IMR-90 (cell line): Measurements from ENCODE around the gene LACC1. TPM values are rescaled to one million over a fixed set of nuclear protein-coding genes. Genes with fewer than 3 reads are reported as not detected.

ENCODE experiments used
- ATAC-seq: fragments of 200-7000 bp; cut with Tn5 transposase; 2 replicates; pipeline ENCODE4 v1.9.1; 2020; ENCODE audit warnings: low read depth, mild to moderate bottlenecking, moderate library complexity
- BruUV-seq: library from RNA; stranded (reverse); fragments of 400-500 nt; replicated peaks from 2 replicates; lab custom pipeline; 2021; lab: Mats Ljungman, UMichigan
- CTCF ChIA-PET: fragments of 300-600 bp; formaldehyde crosslinking; extraction: SDS; loops from one replicate; lab custom pipeline; 2021; ENCODE audit warnings: antibody characterized with exemption; lab: Yijun Ruan, JAX
- POLR2A ChIA-PET: fragments of 300-600 bp; sonication (Branson Sonifier 250); formaldehyde crosslinking; loops from one replicate; lab custom pipeline; 2022; ENCODE audit warnings: antibody characterized with exemption; ENCODE audit not compliant: unreplicated experiment; lab: Charles Lee
- DNase-seq: peaks from one replicate; pipeline ENCODE4 v3.0.0; 2013
- H2AFZ ChIP-seq: replicated peaks from 2 replicates; pipeline ENCODE3; 2013; ENCODE audit warnings: low read length, mild to moderate bottlenecking; ENCODE audit not compliant: poor library complexity
- H2AK5ac ChIP-seq: 2 replicates; pipeline ENCODE4 v1.6.1; 2013; ENCODE audit warnings: low read depth, low read length, inconsistent platforms
- H2AK9ac ChIP-seq: replicated peaks from 2 replicates; pipeline ENCODE3; 2013; ENCODE audit warnings: mild to moderate bottlenecking, low read depth, low read length, moderate library complexity; ENCODE audit not compliant: poor library complexity
- H2BK120ac ChIP-seq: 2 replicates; pipeline ENCODE4 v1.6.1; 2013; ENCODE audit warnings: low read depth, low read length, inconsistent platforms
- H2BK15ac ChIP-seq: 3 replicates; pipeline ENCODE4 v1.6.1; 2013; ENCODE audit warnings: low read depth, low read length, inconsistent platforms
- H2BK20ac ChIP-seq: 2 replicates; pipeline ENCODE4 v1.6.1; 2013; ENCODE audit warnings: low read depth, mild to moderate bottlenecking, inconsistent platforms, low read length, moderate library complexity
- H2BK5ac ChIP-seq: 2 replicates; pipeline ENCODE4 v1.6.1; 2013; ENCODE audit warnings: mild to moderate bottlenecking, low read depth, low read length, inconsistent platforms; ENCODE audit not compliant: poor library complexity, severe bottlenecking
- H3K14ac ChIP-seq: replicated peaks from 2 replicates; pipeline ENCODE4 v1.6.1; 2013; ENCODE audit warnings: low read depth, low read length, inconsistent platforms
- H3K18ac ChIP-seq: 2 replicates; pipeline ENCODE4 v1.6.1; 2013; ENCODE audit warnings: low read depth, low read length, control low read depth
- H3K23ac ChIP-seq: 2 replicates; pipeline ENCODE4 v1.6.1; 2013; ENCODE audit warnings: low read depth, low read length, inconsistent platforms
- H3K27ac ChIP-seq: 2 replicates; pipeline ENCODE4 v1.5.1; 2013; ENCODE audit warnings: mild to moderate bottlenecking, control low read depth, low read length; ENCODE audit not compliant: insufficient read depth
- H3K27me3 ChIP-seq: 2 replicates; pipeline ENCODE4 v1.6.1; 2013; ENCODE audit warnings: low read length; ENCODE audit not compliant: control insufficient read depth, insufficient read depth
- H3K36me3 ChIP-seq: 2 replicates; pipeline ENCODE4 v1.6.1; 2013; ENCODE audit warnings: low read length, mixed read lengths; ENCODE audit not compliant: control insufficient read depth, insufficient read depth
- H3K4ac ChIP-seq: 2 replicates; pipeline ENCODE4 v1.6.1; 2013; ENCODE audit warnings: low read depth, low read length, inconsistent platforms
- H3K4me1 ChIP-seq: 2 replicates; pipeline ENCODE4 v1.6.1; 2013; ENCODE audit warnings: low read length, mixed read lengths; ENCODE audit not compliant: control insufficient read depth, insufficient read depth
- H3K4me2 ChIP-seq: 2 replicates; pipeline ENCODE4 v1.6.1; 2013; ENCODE audit warnings: low read depth, mild to moderate bottlenecking, control low read depth, low read length, moderate library complexity
- H3K4me3 ChIP-seq: 2 replicates; pipeline ENCODE4 v1.5.1; 2013; ENCODE audit warnings: low read depth, mild to moderate bottlenecking, control low read depth, low read length, moderate library complexity; ENCODE audit not compliant: insufficient read depth
- H3K56ac ChIP-seq: 2 replicates; pipeline ENCODE4 v1.6.1; 2013; ENCODE audit warnings: low read length, inconsistent platforms; ENCODE audit not compliant: insufficient read depth; ENCODE audit errors: extremely low read depth
- H3K79me1 ChIP-seq, 2 experiments: 2 replicates each; pipeline ENCODE4 v1.6.1; 2013; ENCODE audit warnings: low read length in 2 of 2, inconsistent platforms in 1 of 2, low read depth in 1 of 2
- H3K9ac ChIP-seq: 2 replicates; pipeline ENCODE4 v1.6.1; 2013; ENCODE audit warnings: low read depth, low read length, control low read depth
- H3K9me1 ChIP-seq: 2 replicates; pipeline ENCODE4 v1.6.1; 2013; ENCODE audit warnings: low read length, inconsistent platforms; ENCODE audit not compliant: insufficient read depth
- H3K9me3 ChIP-seq: 2 replicates; pipeline ENCODE4 v1.6.1; 2013; ENCODE audit warnings: low read length; ENCODE audit not compliant: control insufficient read depth, insufficient read depth
- H4K20me1 ChIP-seq: 2 replicates; pipeline ENCODE4 v1.6.1; 2013; ENCODE audit warnings: low read length, inconsistent platforms; ENCODE audit not compliant: insufficient read depth
- H4K5ac ChIP-seq: 2 replicates; pipeline ENCODE4 v1.6.1; 2013; ENCODE audit warnings: mild to moderate bottlenecking, low read depth, low read length, control low read depth
- H4K8ac ChIP-seq, 2 experiments: 2 replicates each; pipeline ENCODE4 v1.6.1; 2013; ENCODE audit warnings: low read depth in 2 of 2, low read length in 2 of 2, control low read depth in 1 of 2, inconsistent platforms in 1 of 2
- H4K91ac ChIP-seq: 2 replicates; pipeline ENCODE4 v1.6.1; 2013; ENCODE audit warnings: low read depth, low read length, inconsistent platforms; ENCODE audit not compliant: insufficient read depth
- CEBPB ChIP-seq: IDR thresholded peaks from 2 replicates; pipeline ENCODE4 v1.6.1; 2012; ENCODE audit warnings: low read depth, low read length, improper control_type of control experiment
- MAFK ChIP-seq: IDR thresholded peaks from 2 replicates; pipeline ENCODE4 v1.6.1; 2012; ENCODE audit warnings: low read depth, low read length, improper control_type of control experiment
- SMC3 ChIP-seq: fragments of 150-350 bp; IDR thresholded peaks from 2 replicates; pipeline ENCODE4 v1.6.1; 2016; ENCODE audit warnings: low read depth, mild to moderate bottlenecking, antibody characterized with exemption, low read length, moderate library complexity
- WGBS, 2 experiments: methylation state at CpG; one replicate each; pipeline versions ENCODE4 v1.1.5 to v1.1.7; 2013; ENCODE audit warnings: missing lambda C conversion rate in 2 of 2; ENCODE audit not compliant: insufficient read length in 1 of 2; ENCODE audit errors: extremely low coverage in 2 of 2; 5-methylcytosine and 5-hydroxymethylcytosine counted together
- dilution Hi-C: fragments of 300-500 bp; cut with HindIII; formaldehyde crosslinking; loops from one replicate; pipeline ENCODE4 v1.14.3; 2018; ENCODE audit warnings: low sequenced_read_pairs; ENCODE audit not compliant: unreplicated experiment
- in situ Hi-C: fragments of 300-500 bp; cut with MboI; formaldehyde crosslinking; loops from 3 replicates; pipeline ENCODE4 v1.14.3; 2019; ENCODE audit warnings: low sequenced_read_pairs, inconsistent platforms, mixed read lengths
- intact Hi-C: fragments of 100-400 bp; cut with micrococcal nuclease; formaldehyde crosslinking; loops from 2 replicates; pipeline ENCODE4 v1.10.0; 2022
- polyA plus RNA-seq, 3 experiments: library from polyadenylated mRNA; depleted of rRNA; stranded (reverse); fragments of >200 nt; gene quantifications; 2 replicates each; pipeline ENCODE4 v1.2.3, GENCODE V29; 2012; ENCODE audit warnings: low replicate concordance in 1 of 3
- total RNA-seq: library from RNA; depleted of rRNA; stranded (reverse); fragments of >200 nt; gene quantifications from 2 replicates; pipeline ENCODE4 v1.2.3, GENCODE V29; 2012
- TF ChIP-seq, protein P1 (sequence below): fragments of 150-350 bp; IDR thresholded peaks from 2 replicates; pipeline ENCODE4 v1.6.1; 2017; ENCODE audit warnings: mild to moderate bottlenecking, antibody characterized with exemption, low read length, low read depth
- TF ChIP-seq, protein P2 (sequence below): conservative IDR thresholded peaks from 2 replicates; pipeline ENCODE4 v1.5.1; 2012; ENCODE audit warnings: mild to moderate bottlenecking, low read depth, low read length, improper control_type of control experiment

Gene LACC1
- total and polyA plus RNA-seq, 2 of the 4 experiments (the other 2 are of a cell fraction) = 3.2 to 4.7 TPM

DNA sequence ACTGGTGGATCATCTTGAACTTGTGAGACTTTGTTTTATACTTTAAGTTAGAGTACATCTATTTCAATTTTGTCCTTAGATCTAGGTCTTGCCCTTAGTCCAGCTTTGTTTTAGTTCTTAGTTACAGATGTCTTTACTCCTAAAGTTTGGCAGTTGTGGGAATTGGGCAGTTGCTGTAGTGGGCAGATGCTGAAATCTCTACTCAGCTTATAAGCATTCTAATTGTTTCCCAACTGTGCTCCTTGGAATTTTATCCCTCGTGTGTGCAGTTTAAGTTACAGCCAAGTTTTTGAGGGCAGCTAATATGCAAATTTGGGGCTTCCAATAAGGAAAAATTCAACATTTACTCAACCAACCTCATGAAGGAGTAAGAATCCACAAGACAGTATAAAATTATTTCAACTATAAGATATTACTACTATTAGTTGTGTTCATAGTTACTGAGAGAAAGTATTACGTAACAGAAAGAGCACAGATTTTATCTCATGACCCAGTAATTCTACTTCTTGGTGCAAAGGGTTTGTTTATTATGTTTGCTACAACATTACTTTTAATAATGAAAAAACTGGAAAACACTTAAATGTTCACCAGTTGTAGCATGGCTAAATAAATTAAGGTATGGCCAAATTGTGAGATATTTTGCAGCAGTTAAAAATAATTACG, 33.1 kb upstream of the LACC1 start:
- Histone ChIP-seq H3K27ac (no peak overlapping the region), H3K9me3 (peaks cover 9% of the 10 kb centered on the region), H4K5ac (no peak overlapping the region), H4K8ac (no peak overlapping the region), H3K18ac (0 out of 2 replicates have a peak overlapping the region, but pooled peaks have one; percentile 28), H2AK9ac (no peak overlapping the region), H3K9ac (no peak overlapping the region), H3K36me3 (peaks cover 4% of the 10 kb centered on the region; the same call in 1 of the 2 replicates), H2BK120ac (no peak overlapping the region), H3K14ac (no peak overlapping the region), H2BK20ac (no peak overlapping the region), H3K4me2 (no peak overlapping the region), H3K56ac (no peak overlapping the region), H3K9me1 (peaks cover 4% of the 10 kb centered on the region; the same call in 1 of the 2 replicates), H4K91ac (no peak overlapping the region), H3K4me1 (peaks cover 5% of the 10 kb centered on the region; the same call in 1 of the 2 replicates), H3K4ac (no peak overlapping the region), H2BK5ac (peak overlapping the region; percentile 58), H4K20me1 (no peaks in the 10 kb centered on the region), H3K27me3 (no peaks in the 10 kb centered on the region), H3K4me3 (no peak overlapping the region), H3K23ac (no peak overlapping the region), H2BK15ac (no peak overlapping the region), H2AK5ac (no peak overlapping the region), H2AFZ (no peak overlapping the region), H3K79me1 (no peaks in the 10 kb centered on the region)
- TF ChIP-seq, protein P1, sequence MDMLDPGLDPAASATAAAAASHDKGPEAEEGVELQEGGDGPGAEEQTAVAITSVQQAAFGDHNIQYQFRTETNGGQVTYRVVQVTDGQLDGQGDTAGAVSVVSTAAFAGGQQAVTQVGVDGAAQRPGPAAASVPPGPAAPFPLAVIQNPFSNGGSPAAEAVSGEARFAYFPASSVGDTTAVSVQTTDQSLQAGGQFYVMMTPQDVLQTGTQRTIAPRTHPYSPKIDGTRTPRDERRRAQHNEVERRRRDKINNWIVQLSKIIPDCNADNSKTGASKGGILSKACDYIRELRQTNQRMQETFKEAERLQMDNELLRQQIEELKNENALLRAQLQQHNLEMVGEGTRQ = no peak
- TF ChIP-seq SMC3 (no peak), MAFK (no peak), CEBPB (peak; percentile 78)
- TF ChIP-seq, protein P2, sequence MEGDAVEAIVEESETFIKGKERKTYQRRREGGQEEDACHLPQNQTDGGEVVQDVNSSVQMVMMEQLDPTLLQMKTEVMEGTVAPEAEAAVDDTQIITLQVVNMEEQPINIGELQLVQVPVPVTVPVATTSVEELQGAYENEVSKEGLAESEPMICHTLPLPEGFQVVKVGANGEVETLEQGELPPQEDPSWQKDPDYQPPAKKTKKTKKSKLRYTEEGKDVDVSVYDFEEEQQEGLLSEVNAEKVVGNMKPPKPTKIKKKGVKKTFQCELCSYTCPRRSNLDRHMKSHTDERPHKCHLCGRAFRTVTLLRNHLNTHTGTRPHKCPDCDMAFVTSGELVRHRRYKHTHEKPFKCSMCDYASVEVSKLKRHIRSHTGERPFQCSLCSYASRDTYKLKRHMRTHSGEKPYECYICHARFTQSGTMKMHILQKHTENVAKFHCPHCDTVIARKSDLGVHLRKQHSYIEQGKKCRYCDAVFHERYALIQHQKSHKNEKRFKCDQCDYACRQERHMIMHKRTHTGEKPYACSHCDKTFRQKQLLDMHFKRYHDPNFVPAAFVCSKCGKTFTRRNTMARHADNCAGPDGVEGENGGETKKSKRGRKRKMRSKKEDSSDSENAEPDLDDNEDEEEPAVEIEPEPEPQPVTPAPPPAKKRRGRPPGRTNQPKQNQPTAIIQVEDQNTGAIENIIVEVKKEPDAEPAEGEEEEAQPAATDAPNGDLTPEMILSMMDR = no peak
- DNase-seq (peak; percentile 72), ATAC-seq (peak; percentile 75)
- BruUV-seq = no TSS peak
- WGBS, 2 experiments = no CpG with 5 or more reads among the region's 3 CpGs
- ChIA-PET POLR2A (no interaction called here), CTCF (no interaction called here)
- in situ Hi-C loops (no loop called here), dilution Hi-C loops (no loop called here), intact Hi-C loops (no loop called here)
